ENCODE results near the gene SNX2. TPM values are rescaled to one million over a fixed set of nuclear protein-coding genes. Genes with fewer than 3 reads are reported as not detected.

Gene SNX2
- total RNA-seq, 3 donors from 2014 or later = 50.2 to 80.5 (median 58.6) TPM

DNA sequence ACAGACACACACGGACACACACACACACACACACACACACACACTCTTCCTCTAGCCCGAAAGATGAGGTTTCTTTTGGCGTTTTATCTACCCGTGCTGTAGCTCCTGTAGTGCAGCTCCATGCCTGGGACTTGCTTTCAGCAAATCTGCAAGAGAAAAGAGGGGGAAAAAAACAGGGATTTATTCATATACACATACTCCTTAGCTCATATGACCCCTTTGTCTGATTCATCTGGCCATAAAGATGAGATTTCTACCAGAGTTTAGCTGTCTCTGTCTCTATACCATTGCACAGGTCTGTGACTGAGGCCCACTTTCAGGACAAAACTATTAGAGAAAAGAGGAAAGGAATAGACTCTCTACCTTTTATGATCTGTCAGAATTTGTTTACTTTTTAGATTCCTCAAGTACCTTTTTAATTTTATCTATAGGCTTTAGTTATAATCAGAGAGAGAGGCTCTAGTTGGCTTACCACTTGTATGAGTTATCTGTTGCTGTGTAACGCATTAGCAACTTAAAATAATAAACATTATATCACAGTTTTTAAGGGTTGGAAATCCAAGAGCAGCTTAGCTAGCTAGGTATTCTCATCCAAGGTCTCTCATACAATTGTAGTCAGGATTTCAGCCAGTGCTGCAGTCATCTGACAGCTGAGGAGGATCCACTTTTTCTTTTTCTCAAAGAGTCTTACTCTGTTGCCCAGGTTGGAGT is 14.7 kb downstream of the SNX2 start:
- no peaks in the 10 kb centered on the region for H3K4me1 ChIP-seq (ENCODE audit: low read depth)
- intact Hi-C loops (cut with DNase I, micrococcal nuclease) = no loop called here
- no peak for DNase-seq
- H3K36me3 ChIP-seq (ENCODE audit: low read depth) = no peaks in the 10 kb centered on the region
- no peak for ATAC-seq
- TF ChIP-seq, protein P1, sequence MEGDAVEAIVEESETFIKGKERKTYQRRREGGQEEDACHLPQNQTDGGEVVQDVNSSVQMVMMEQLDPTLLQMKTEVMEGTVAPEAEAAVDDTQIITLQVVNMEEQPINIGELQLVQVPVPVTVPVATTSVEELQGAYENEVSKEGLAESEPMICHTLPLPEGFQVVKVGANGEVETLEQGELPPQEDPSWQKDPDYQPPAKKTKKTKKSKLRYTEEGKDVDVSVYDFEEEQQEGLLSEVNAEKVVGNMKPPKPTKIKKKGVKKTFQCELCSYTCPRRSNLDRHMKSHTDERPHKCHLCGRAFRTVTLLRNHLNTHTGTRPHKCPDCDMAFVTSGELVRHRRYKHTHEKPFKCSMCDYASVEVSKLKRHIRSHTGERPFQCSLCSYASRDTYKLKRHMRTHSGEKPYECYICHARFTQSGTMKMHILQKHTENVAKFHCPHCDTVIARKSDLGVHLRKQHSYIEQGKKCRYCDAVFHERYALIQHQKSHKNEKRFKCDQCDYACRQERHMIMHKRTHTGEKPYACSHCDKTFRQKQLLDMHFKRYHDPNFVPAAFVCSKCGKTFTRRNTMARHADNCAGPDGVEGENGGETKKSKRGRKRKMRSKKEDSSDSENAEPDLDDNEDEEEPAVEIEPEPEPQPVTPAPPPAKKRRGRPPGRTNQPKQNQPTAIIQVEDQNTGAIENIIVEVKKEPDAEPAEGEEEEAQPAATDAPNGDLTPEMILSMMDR (IDR thresholded peaks at IDR 0.05) = no peak
- no peak overlapping the region for H3K4me3 ChIP-seq
- peaks cover 9% of the 10 kb centered on the region for H3K9me3 ChIP-seq

DNA sequence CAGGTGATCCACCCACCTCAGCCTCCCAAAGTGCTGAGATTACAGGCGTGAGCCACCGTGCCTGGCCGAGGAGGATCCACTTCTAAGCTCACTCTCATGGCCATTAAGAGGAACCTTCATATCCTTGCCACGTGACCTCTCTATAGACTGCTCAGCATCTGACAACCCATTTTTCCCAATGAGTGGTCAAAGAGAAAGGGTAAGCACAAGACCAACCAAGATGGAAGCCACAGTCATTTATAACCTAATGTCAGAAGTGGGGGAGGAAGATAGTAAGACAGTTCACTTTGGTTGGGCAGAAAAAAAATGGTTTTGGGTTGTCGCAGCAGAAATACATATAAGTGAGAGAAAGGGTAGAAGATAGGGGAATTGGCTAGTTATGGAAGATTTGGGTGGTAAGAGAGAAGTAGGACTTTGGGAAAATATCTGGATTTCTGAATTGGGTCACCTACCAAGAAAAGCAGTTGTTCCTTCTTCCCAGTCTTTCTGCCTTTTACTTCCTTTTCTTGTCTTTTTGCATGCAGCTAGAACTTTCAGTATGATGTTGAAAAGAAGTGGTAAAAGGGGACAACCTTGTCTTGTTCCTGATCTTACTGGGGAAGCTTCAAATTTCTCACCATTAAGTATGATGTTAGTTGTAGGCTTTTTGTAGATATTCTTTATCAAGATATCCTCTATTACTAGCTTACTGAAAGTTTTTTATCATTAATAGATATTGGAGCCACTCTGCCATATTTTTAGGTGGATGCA is 15.6 kb downstream of the SNX2 start:
- H3K4me3 ChIP-seq = no peak overlapping the region
- H3K36me3 ChIP-seq (ENCODE audit: low read depth) = no peaks in the 10 kb centered on the region
- TF ChIP-seq, protein P1 (IDR thresholded peaks at IDR 0.05) = no peak
- peaks cover 5% of the 10 kb centered on the region for H3K9me3 ChIP-seq
- ATAC-seq = no peak
- intact Hi-C loops (cut with DNase I, micrococcal nuclease) = no loop called here
- no peak for DNase-seq
- no peaks in the 10 kb centered on the region for H3K4me1 ChIP-seq (ENCODE audit: low read depth)

DNA sequence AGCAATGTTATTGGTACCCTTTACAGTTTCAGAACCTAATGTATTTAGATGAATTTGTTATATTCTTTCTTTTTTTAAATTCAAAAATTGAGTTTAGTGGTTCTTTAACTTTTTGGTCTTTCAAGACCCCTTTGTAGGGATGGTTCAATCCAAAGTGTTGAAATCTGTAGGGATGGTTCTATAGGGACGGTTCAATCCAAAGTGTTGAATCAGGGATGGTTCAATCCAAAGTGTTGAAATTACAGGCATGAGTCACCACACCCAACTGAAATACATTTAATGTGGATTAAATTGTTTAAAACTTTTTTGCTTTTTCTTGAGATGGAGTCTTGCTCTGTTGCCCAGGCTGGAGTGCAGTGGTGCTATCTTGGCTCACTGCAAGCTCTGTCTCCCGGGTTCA is 30.6 kb downstream of the SNX2 start:
- no peak overlapping the region for H3K4me3 ChIP-seq
- ATAC-seq = no peak
- H3K36me3 ChIP-seq (ENCODE audit: low read depth) = no peaks in the 10 kb centered on the region
- TF ChIP-seq, protein P1 (IDR thresholded peaks at IDR 0.05) = no peak
- intact Hi-C loops (cut with DNase I, micrococcal nuclease) = no loop called here
- H3K9me3 ChIP-seq = no peaks in the 10 kb centered on the region
- no peaks in the 10 kb centered on the region for H3K4me1 ChIP-seq (ENCODE audit: low read depth)
- DNase-seq = no peak

DNA sequence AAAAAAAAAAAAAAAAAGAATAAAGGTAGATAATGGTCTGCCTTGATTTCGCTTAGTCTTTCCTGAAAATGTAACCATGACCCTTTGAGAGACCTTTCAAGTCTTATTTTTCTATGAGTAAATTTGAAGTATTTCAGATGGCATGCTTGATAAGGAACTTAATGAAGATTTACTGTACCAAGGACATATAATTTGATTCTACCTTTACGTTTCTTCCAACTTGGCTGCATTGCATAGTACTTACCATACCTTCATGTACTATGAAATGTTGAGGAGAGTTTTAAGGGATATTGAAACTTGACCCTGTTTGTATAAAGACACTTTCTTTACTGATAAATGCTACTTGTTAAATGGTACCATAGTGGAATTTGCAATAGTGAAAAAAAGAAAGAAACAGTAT is 35.5 kb downstream of the SNX2 start:
- intact Hi-C loops (cut with DNase I, micrococcal nuclease) = no loop called here
- DNase-seq (no peak), ATAC-seq (no peak)
- H3K36me3 ChIP-seq (ENCODE audit: low read depth) = no peaks in the 10 kb centered on the region
- no peaks in the 10 kb centered on the region for H3K4me1 ChIP-seq (ENCODE audit: low read depth)
- TF ChIP-seq, protein P1 (IDR thresholded peaks at IDR 0.05) = no peak
- no peaks in the 10 kb centered on the region for H3K9me3 ChIP-seq
- H3K4me3 ChIP-seq = no peak overlapping the region

DNA sequence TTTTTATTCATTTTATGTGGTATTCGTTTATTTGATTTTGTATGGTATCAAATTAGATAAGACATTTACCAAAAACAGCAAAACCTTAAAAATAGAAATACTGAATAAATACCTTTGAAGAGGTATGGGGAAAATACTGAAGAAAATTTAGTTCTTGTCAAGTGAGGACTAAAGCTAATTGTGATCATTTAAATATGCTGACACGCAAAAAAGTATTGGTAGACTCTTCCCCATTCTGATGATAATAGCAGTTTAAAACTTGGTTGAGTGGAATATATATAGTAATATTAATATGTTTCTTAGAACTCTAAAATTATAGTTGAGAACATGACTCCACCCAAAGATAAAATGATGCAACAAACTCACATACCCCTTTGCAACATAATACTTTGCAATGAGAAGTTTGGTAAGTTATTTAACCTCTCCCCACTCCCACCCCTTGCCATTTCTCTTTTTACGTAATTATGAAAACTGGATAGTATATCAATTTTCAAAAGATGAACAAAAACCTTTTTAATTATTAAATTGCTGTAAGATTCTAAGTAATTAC is 40.4 kb downstream of the SNX2 start:
- Histone ChIP-seq H3K36me3 (ENCODE audit: low read depth) (no peaks in the 10 kb centered on the region), H3K9me3 (no peaks in the 10 kb centered on the region), H3K4me1 (ENCODE audit: low read depth) (no peaks in the 10 kb centered on the region), H3K4me3 (no peak overlapping the region)
- TF ChIP-seq, protein P1 (IDR thresholded peaks at IDR 0.05) = no peak
- no peak for DNase-seq
- no peak for ATAC-seq
- intact Hi-C loops (cut with DNase I, micrococcal nuclease) = no loop called here
